A673 (cell line): ENCODE data around the gene KRI1.

Experiments
- EZH2 ChIP-seq: fragments of 200-600 bp; sonication (generic); IDR thresholded peaks from 2 replicates; pipeline ENCODE4 v1.6.1; 2017; ENCODE audit warnings: borderline replicate concordance, low read depth, mild to moderate bottlenecking, mixed read lengths, antibody characterized with exemption, low read length; ENCODE audit not compliant: poor library complexity, severe bottlenecking
- TF ChIP-seq, protein P1 (sequence below): fragments of 300-800, 200-600 bp; sonication (generic); conservative IDR thresholded peaks from 2 replicates; pipeline ENCODE4 v1.5.1; 2017; ENCODE audit warnings: low read depth, mild to moderate bottlenecking, antibody characterized with exemption, low read length, moderate library complexity, mixed read lengths

DNA sequence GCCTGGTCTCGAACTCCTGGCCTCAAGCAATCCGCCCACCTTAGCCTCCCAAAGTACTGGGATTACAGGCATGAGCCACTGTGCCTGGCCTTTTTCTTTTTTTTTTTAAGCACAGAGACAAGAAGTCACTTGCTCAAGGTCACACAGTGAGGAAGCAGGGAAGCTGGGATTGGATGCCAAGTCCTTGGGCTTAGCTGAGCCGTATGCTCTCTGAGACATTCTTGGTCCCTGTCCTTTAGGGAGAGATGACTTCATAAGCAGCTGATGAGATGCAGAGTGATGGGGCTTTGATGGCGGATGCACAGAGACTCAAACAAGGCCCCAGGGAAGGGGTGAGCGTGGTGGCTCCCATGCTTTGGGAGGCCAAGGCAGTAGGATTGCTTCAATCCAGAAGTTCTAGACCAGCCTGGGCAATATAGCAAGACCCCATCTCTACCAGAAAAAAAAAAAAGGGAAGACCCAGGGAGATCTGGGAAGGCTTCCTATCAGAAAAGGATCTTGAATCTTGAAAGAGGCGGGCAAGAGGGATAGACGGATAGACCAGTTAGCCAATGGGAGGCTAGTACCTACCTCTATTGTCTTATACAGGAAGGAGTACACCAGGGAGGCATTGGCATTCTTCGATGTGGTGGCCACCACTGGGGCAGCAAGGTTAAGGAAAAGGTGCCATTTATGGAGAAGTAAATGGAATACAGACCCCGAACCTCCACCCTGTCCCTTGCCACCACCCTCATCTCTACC is 17.4 kb upstream of the KRI1 start:
- TF ChIP-seq, protein P1, sequence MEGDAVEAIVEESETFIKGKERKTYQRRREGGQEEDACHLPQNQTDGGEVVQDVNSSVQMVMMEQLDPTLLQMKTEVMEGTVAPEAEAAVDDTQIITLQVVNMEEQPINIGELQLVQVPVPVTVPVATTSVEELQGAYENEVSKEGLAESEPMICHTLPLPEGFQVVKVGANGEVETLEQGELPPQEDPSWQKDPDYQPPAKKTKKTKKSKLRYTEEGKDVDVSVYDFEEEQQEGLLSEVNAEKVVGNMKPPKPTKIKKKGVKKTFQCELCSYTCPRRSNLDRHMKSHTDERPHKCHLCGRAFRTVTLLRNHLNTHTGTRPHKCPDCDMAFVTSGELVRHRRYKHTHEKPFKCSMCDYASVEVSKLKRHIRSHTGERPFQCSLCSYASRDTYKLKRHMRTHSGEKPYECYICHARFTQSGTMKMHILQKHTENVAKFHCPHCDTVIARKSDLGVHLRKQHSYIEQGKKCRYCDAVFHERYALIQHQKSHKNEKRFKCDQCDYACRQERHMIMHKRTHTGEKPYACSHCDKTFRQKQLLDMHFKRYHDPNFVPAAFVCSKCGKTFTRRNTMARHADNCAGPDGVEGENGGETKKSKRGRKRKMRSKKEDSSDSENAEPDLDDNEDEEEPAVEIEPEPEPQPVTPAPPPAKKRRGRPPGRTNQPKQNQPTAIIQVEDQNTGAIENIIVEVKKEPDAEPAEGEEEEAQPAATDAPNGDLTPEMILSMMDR, result no peak
- no peak for TF ChIP-seq EZH2
